ENCODE measurements around the gene MARCO. TPM values are rescaled to one million over a fixed set of nuclear protein-coding genes. Genes with fewer than 3 reads are reported as not detected.

Gene MARCO
- total and polyA plus RNA-seq, 2 of the 8 experiments (the other 6 are each of a cell fraction or from before 2014, with no cell fraction given), result not detected

- H3K23me2 ChIP-seq (ENCODE audit: low read depth, low read length), result no peaks in the 10 kb centered on the region
- no peaks in the 10 kb centered on the region for H3K9me3 ChIP-seq (ENCODE audit: insufficient read depth in 2 of 2, low read depth in 1 of 2, low read length in 1 of 2)
- CTCF ChIA-PET (ENCODE audit: partially characterized antibody), result interaction anchor here (0.7 to 2.4 kb wide), 4 partner anchors 13 to 299 kb away, joined by 3 to 6 read pairs (median 3); no protein-coding TSS in a partner anchor
- H2BK15ac ChIP-seq (ENCODE audit: low read length), result no peak overlapping the region
- peak; percentile 13 for FAIRE-seq
- H3K18ac ChIP-seq (ENCODE audit: extremely low read depth, low read length), result no peak overlapping the region
- H2BK5ac ChIP-seq (ENCODE audit: low read depth, low read length), result no peak overlapping the region
- no peak overlapping the region for H3K4ac ChIP-seq (replicated peaks; ENCODE audit: insufficient read length, low read depth, low read length)
- no peak overlapping the region for H2BK120ac ChIP-seq (replicated peaks; ENCODE audit: low read depth, low read length)
- no peak overlapping the region for H3K23ac ChIP-seq (ENCODE audit: insufficient read length)
- WGBS, 2 experiments (ENCODE audit: extremely low coverage in 1 of 2, insufficient coverage in 1 of 2, insufficient read length in 1 of 2, insufficient replicate concordance in 2 of 2, low coverage in 1 of 2, low lambda C conversion rate in 2 of 2, missing lambda C conversion rate in 1 of 2), result 87% methylated on average over 6 of the region's 6 CpGs; no CpG with 5 or more reads in 1 of the 2 experiments
- no peak overlapping the region for H3K56ac ChIP-seq (replicated peaks; ENCODE audit: insufficient read length, low read depth, low read length)
- H3K36me3 ChIP-seq (ENCODE audit: control insufficient read depth in 2 of 4, insufficient read depth in 4 of 4, low read length in 3 of 4), result no peaks in the 10 kb centered on the region
- no peak overlapping the region for H4K8ac ChIP-seq (ENCODE audit: extremely low read depth, insufficient read depth, low read length)
- no peak overlapping the region for H3K9ac ChIP-seq (replicated peaks in 1 of 4; ENCODE audit: extremely low read depth in 1 of 4, low read depth in 3 of 4, low read length in 3 of 4)
- no peak overlapping the region for H2BK20ac ChIP-seq (ENCODE audit: low read length)
- no peak overlapping the region for H3K14ac ChIP-seq (ENCODE audit: insufficient read length)
- no peak overlapping the region for H2BK12ac ChIP-seq (ENCODE audit: low read depth, low read length)
- no peak overlapping the region for H3K4me2 ChIP-seq (ENCODE audit: insufficient read depth in 1 of 2, low read depth in 2 of 2, low read length in 2 of 2)
- TF ChIP-seq PHF8 (conservative IDR thresholded peaks at IDR 0.05; ENCODE audit: low read depth, low read length), result no peak
- TF ChIP-seq EZH2 (IDR thresholded peaks at IDR 0.05; ENCODE audit: low read depth, low read length, severe bottlenecking), result no peak
- no peak for TF ChIP-seq ATF3 (IDR thresholded peaks at IDR 0.05; ENCODE audit: insufficient read depth, low read depth, low read length)
- TF ChIP-seq FOSL1 (IDR thresholded peaks at IDR 0.05; ENCODE audit: insufficient read depth, low read depth, low read length), result no peak
- TF ChIP-seq RBBP5 (IDR thresholded peaks at IDR 0.05; ENCODE audit: borderline replicate concordance, low read depth, low read length), result no peak
- no peak for TF ChIP-seq NANOG (IDR thresholded peaks at IDR 0.05; ENCODE audit: insufficient read depth, low read depth, low read length, poor library complexity, severe bottlenecking)
- no peak for TF ChIP-seq KDM1A (IDR thresholded peaks at IDR 0.05; ENCODE audit: borderline replicate concordance, low read length)
- no peak overlapping the region for H3K27ac ChIP-seq (ENCODE audit: low read depth, low read length)
- no peaks in the 10 kb centered on the region for H3K79me1 ChIP-seq (ENCODE audit: low read depth, low read length)
- no peak overlapping the region for H2AK5ac ChIP-seq (ENCODE audit: low read depth, low read length)
- no peak overlapping the region for H4K91ac ChIP-seq (replicated peaks; ENCODE audit: insufficient read length, low read length)
- no peak overlapping the region for H4K5ac ChIP-seq (ENCODE audit: insufficient read length, low read depth, low read length)
- POLR2A ChIA-PET (ENCODE audit: partially characterized antibody), result no interaction called here
- no peaks in the 10 kb centered on the region for H4K20me1 ChIP-seq (replicated peaks in 1 of 2; ENCODE audit: control insufficient read depth in 1 of 2, insufficient read depth in 2 of 2, low read length in 2 of 2)
- no peak overlapping the region for H3K4me3 ChIP-seq (ENCODE audit: extremely low read depth in 1 of 4, insufficient read depth in 2 of 4, low read depth in 3 of 4, low read length in 4 of 4)
- H3K4me1 ChIP-seq (replicated peaks in 1 of 4; ENCODE audit: control insufficient read depth in 3 of 4, insufficient read depth in 4 of 4, low read length in 3 of 4), result peaks cover 0 to 3% (median 0%) of the 10 kb centered on the region in 4 experiments; a peak in 3 of 7 replicates
- DNase-seq (ENCODE audit: low read depth in 1 of 2, low spot score in 2 of 2), result peak in 1 of 2 experiments; percentile 40
- no peaks in the 10 kb centered on the region for H3K27me3 ChIP-seq (replicated peaks in 1 of 4; ENCODE audit: control insufficient read depth in 3 of 4, extremely low read depth in 1 of 4, insufficient read depth in 3 of 4, low read length in 3 of 4)
- no peak overlapping the region for H2AFZ ChIP-seq (ENCODE audit: low read length)
- no peaks in the 10 kb centered on the region for H3K79me2 ChIP-seq (ENCODE audit: control insufficient read depth in 1 of 2, insufficient read depth in 2 of 2, low read length in 2 of 2)
These were observed 25.3 kb downstream of the MARCO start for GRCh38 chr2:118967124-118967880.

Data from H1 (cell line).